Glomerular visceral epithelial cell (primary cell): ENCODE results near the gene DPYD.

Experiments
- DNase-seq: peaks from one replicate; pipeline ENCODE4 v3.0.0-alpha.2; 2016; ENCODE audit errors: extremely low spot score

Gene DPYD

DNA sequence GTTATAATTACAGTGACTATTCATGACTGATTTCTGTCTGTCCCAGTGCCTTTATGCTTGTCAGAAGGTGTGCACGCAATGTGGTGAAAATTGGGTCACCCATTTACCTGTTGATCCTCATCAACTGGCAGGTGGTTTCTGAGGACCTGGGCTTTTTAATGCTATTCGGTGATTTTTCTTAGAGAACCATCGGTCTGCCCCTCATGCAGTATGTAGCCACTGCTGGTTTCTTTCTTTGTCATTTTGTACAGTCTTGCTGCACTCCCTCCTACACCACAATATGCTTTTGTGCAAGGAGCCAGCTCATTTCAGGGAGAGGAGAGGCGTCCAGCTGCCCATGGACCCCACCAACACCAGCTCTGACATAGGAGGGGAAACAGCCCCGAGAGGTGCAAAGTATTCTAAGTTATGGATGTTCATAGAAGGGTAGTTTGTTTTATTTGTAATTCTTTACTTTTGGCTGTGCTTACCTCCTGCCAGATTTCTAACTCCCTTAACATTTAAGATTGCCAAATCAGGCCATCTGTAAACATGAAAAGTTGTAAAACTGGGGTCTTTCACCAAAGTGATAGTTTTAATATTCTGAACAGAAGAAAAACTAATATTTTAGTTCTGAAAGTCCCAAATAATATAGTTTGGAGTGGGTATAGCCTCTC lies 873.9 kb downstream of the DPYD start:
- no peak for DNase-seq

DNA sequence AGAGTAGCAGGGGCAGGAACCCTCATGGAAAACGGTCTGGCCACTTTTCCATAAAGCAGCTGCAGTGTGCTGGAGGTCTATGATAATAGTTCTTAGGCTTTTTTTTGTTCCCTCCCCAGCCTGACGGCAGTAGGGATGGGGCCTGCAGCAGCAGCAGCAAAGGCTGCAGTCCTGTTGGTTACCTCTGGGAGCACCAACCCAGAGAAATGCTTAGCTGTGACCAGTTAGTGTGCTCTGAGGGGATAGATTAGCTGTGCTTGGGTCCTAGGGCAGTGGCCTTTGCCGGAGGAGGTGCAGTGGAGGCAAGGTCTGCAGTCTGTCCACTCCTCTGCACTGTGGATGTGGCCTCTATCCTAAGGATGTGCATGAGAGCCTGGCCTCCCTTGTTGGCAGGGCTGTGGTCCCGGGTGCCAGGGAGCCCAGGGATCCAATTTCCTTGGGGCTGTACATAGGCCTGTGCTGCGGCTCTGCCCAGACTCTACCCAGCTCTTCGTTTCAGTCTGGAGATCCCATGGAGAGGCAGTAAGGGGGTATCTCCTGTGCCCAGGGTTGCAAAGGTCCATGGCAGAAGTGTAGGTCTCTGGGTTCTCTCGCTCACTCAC lies 876.6 kb downstream of the DPYD start:
- no peak for DNase-seq

- DNase-seq = peak; percentile 9
These were observed 878.3 kb downstream of the DPYD start for GRCh38 chr1:97042551-97042950.

- DNase-seq = no peak
These were observed 879.8 kb downstream of the DPYD start for GRCh38 chr1:97041026-97041425.

- DNase-seq = no peak
These were observed 882.4 kb downstream of the DPYD start for GRCh38 chr1:97038410-97038809.

DNA sequence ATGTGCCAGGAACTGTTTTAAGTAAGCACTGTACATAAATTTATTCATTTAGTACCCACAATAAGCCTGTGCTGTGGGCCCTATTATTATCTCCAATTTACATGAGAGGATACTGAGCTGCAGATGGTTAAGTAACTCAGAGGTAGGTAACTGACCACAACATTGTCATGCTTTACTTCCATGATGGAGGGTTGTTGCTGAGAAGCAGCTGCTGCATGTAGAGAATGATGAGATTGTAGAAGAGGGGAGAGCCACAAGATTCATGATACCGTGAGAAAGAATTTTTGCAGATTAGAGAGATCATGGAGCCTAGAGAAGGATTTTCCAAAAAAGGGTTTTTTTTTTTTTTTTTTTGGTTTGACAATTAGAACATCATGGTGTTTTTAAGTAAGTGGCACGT lies 886.2 kb downstream of the DPYD start:
- no peak for DNase-seq

DNA sequence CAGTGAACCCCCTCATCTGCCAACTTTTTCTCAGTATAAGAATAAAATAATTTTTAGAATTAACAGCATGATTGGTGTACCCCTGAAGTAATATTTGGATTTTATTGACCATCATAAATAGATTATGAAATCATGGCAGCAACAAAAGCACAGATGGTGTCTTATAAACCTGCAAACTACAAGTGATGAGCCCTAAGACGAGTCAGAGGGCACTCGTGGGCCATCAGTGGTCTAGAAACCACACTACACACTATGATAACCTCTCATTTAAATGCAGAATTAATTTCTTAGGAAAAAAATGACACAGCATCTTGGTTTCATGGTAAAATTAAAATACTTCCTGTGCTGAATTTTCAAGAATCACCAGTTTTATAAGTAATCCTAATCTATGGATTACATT lies 886.9 kb downstream of the DPYD start:
- no peak for DNase-seq
